WERI-Rb-1 (cell line): ENCODE measurements around the gene LMNA.

ENCODE experiments used
- DNase-seq: peaks from one replicate; pipeline ENCODE4 v3.0.0-alpha.2; 2020
- H3K27ac ChIP-seq: fragments of 250-450 bp; sonication (Bioruptor Pico); 2 replicates; pipeline ENCODE4 v1.5.1; 2020; ENCODE audit warnings: mild to moderate bottlenecking, moderate library complexity
- H3K27me3 ChIP-seq: fragments of 250-450 bp; sonication (Bioruptor Pico); 2 replicates; pipeline ENCODE4 v1.5.1; 2021; ENCODE audit warnings: mild to moderate bottlenecking, low read depth, moderate library complexity; ENCODE audit not compliant: insufficient read depth, severe bottlenecking
- H3K36me3 ChIP-seq: fragments of 250-450 bp; sonication (Bioruptor Pico); 2 replicates; pipeline ENCODE4 v1.5.1; 2020; ENCODE audit warnings: mild to moderate bottlenecking, moderate library complexity
- H3K4me3 ChIP-seq: 2 replicates; pipeline ENCODE4 v1.5.1; 2011; ENCODE audit warnings: low read depth, mild to moderate bottlenecking, control low read depth, low read length
- H3K9me3 ChIP-seq: fragments of 250-450 bp; sonication (Bioruptor Pico); 2 replicates; pipeline ENCODE4 v1.5.1; 2021; ENCODE audit warnings: mild to moderate bottlenecking, moderate library complexity; ENCODE audit not compliant: severe bottlenecking
- TF ChIP-seq, protein P1 (sequence below): IDR thresholded peaks from 2 replicates; pipeline ENCODE4 v1.5.1; 2011; ENCODE audit warnings: low read depth, mild to moderate bottlenecking, control low read depth, inconsistent platforms, low read length

Gene LMNA

DNA sequence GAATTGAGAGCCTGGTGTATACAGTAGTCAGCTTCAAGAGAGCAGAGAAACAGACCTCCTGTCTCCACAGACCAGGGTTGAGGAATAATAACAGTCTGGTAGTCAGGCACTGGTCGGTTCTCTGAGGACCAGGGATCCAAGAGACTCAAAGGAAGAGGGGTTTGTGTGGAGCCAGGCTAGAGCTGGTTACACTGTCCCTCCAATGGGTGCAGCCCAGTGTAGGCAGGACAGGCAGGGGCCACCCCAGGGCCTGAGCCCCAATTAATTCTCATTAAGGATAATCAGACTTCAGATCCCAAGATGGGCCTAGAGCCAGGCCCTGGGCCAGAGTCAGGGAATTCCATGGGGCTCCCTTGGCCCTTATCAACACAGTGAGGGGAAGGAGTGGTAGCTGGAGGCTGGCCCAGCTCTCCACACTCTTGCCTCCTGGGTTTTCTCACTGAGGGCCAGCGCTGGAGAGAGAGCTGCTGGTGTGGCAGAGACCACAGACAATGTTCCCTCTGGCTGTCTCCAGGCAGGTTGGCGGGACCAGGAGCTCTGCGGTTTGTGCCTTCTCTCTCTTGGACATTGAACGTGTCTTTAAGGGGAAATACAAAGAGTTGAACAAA is 48.0 kb downstream of the LMNA start:
- TF ChIP-seq, protein P1, sequence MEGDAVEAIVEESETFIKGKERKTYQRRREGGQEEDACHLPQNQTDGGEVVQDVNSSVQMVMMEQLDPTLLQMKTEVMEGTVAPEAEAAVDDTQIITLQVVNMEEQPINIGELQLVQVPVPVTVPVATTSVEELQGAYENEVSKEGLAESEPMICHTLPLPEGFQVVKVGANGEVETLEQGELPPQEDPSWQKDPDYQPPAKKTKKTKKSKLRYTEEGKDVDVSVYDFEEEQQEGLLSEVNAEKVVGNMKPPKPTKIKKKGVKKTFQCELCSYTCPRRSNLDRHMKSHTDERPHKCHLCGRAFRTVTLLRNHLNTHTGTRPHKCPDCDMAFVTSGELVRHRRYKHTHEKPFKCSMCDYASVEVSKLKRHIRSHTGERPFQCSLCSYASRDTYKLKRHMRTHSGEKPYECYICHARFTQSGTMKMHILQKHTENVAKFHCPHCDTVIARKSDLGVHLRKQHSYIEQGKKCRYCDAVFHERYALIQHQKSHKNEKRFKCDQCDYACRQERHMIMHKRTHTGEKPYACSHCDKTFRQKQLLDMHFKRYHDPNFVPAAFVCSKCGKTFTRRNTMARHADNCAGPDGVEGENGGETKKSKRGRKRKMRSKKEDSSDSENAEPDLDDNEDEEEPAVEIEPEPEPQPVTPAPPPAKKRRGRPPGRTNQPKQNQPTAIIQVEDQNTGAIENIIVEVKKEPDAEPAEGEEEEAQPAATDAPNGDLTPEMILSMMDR, result no peak
- H3K27me3 ChIP-seq, result no peaks in the 10 kb centered on the region
- no peak overlapping the region for H3K4me3 ChIP-seq
- H3K27ac ChIP-seq, result peak overlapping the region; percentile 72; the same call in 1 of the 2 replicates
- no peak for DNase-seq
- peaks cover 7% of the 10 kb centered on the region for H3K9me3 ChIP-seq
- no peaks in the 10 kb centered on the region for H3K36me3 ChIP-seq

DNA sequence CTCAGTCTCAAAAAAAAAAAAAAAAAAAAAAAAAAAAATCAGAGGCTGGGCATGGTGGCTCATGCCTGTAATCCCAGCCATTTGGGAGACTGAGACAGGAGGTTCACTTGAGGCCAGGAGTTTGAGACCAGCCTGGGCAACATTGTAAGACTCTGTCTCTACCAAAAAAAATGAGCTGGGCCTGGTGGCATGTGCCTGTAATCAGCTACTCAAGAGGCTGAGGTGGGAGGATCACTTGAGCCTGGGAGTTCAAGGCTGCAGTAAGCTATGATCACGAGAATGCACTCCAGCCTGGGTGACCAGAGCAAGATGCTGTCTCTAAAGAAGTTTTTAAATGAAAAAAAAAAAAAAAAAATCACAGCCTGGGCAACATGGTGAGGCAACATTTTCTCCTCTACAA is 49.2 kb downstream of the LMNA start:
- TF ChIP-seq, protein P1, result no peak
- peaks cover 7% of the 10 kb centered on the region for H3K9me3 ChIP-seq
- no peaks in the 10 kb centered on the region for H3K36me3 ChIP-seq
- no peak overlapping the region for H3K4me3 ChIP-seq
- no peaks in the 10 kb centered on the region for H3K27me3 ChIP-seq
- no peak overlapping the region for H3K27ac ChIP-seq
- DNase-seq, result no peak

DNA sequence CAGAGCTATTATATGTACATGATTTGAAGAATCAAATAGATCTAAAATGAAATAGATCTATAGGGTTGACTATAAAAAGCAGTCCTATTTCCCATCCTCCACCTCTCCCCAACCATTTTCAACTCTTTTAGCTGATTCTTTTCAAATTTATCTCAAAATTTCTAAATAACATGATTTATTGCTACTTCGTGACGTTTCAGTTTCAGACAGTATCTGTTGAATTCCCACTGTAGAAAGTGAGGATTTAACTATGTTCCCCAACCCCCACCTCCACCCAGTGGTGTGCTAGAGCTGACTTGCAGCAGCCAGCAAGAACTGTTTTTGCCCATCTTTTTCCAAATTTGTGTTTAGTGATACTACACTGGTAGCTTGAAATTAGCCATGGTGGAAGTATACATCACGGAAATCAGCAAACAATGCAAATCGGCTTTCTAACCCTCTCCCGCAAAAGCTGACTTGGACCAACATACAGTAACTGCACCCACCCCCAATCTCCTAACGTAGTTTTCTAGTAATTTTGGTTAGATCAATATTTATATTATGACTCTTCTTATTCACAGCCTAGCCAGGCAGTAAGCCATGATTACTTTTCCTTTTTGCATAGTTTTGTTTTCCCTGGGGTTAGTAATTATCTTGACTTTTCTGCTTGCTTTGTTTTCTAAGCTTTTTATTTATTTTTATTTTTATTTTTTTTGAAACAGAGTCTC is 49.8 kb downstream of the LMNA start:
- H3K36me3 ChIP-seq, result no peaks in the 10 kb centered on the region
- no peaks in the 10 kb centered on the region for H3K27me3 ChIP-seq

DNA sequence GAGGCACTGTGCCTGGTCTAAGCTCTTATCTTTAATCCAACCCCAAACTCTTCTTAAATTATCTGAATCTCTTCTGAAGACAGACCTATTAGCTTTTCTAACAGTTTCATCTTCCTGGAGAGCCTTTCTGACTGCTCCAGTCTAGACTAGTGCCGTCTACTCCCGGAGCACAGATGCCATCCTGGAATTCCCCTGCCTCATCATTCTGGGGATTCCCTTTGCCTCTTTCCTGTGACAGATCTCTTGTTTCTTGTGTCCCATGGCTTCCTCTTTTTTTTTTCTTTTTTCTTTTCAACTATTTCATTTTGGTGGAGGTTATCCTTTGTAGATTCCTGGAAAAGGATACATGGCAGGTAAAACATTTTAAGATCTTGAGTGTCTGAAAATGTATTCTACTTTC is 50.6 kb downstream of the LMNA start:
- H3K27ac ChIP-seq, result no peak overlapping the region

More for the DNA sequence above, 49.8 kb downstream of the LMNA start:
- DNase-seq, result no peak
- H3K4me3 ChIP-seq, result no peak overlapping the region
- peaks cover 7% of the 10 kb centered on the region for H3K9me3 ChIP-seq
- TF ChIP-seq, protein P1, result no peak
- H3K27ac ChIP-seq, result no peak overlapping the region

DNA sequence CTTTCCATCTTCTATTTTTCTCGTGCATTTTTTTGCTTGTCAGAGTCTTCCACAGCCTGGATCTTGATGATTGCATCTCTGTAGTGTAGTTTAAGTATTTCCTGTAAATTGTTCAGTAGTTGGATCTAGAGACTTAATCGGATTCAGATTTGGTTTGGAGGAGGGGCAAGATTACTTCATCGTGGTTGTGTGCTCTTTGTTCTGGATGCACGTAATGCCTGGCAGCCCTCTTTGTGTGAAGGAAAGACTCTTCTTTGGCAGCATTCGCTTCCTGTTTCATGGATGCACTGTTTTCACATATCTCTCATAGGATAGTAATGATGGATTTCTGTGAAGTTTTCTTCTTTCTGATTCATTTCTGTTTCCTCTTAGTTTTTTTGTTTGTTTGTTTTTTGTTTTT is 53.0 kb downstream of the LMNA start:
- no peaks in the 10 kb centered on the region for H3K36me3 ChIP-seq
- no peak overlapping the region for H3K4me3 ChIP-seq
- DNase-seq, result no peak
- peak overlapping the region; percentile 37 for H3K27ac ChIP-seq
- no peaks in the 10 kb centered on the region for H3K27me3 ChIP-seq
- peaks cover 7% of the 10 kb centered on the region for H3K9me3 ChIP-seq
- TF ChIP-seq, protein P1, result no peak

More for the DNA sequence above, 50.6 kb downstream of the LMNA start:
- Histone ChIP-seq H3K4me3 (no peak overlapping the region), H3K9me3 (peaks cover 7% of the 10 kb centered on the region), H3K27me3 (no peaks in the 10 kb centered on the region), H3K36me3 (no peaks in the 10 kb centered on the region)
- TF ChIP-seq, protein P1, result no peak
- DNase-seq, result no peak
